HEK293T (cell line): Measurements from ENCODE around the gene PPP4R3B.

Experiments
- ARNT ChIP-seq: fragments of 450-650 bp; IDR thresholded peaks from 2 replicates; pipeline ENCODE4 v1.6.1; 2017; ENCODE audit warnings: mild to moderate bottlenecking
- ELF4 ChIP-seq: fragments of 450-650 bp; IDR thresholded peaks from 2 replicates; pipeline ENCODE4 v1.6.1; 2017; ENCODE audit warnings: antibody characterized with exemption
- FOXA1 ChIP-seq: fragments of 450-650 bp; IDR thresholded peaks from 2 replicates; pipeline ENCODE4 v1.6.1; 2016; ENCODE audit warnings: mild to moderate bottlenecking
- FOXM1 ChIP-seq: fragments of 450-650 bp; IDR thresholded peaks from 2 replicates; pipeline ENCODE4 v1.6.1; 2017; ENCODE audit warnings: mild to moderate bottlenecking, borderline replicate concordance
- HDGF ChIP-seq: fragments of 450-650 bp; IDR thresholded peaks from 2 replicates; pipeline ENCODE4 v1.6.1; 2017; ENCODE audit warnings: antibody characterized with exemption, borderline replicate concordance
- L3MBTL2 ChIP-seq: fragments of 450-650 bp; conservative IDR thresholded peaks from 2 replicates; pipeline ENCODE4 v1.6.1; 2016; ENCODE audit warnings: mild to moderate bottlenecking
- NFRKB ChIP-seq: fragments of 450-650 bp; IDR thresholded peaks from 2 replicates; pipeline ENCODE4 v1.6.1; 2016; ENCODE audit warnings: mild to moderate bottlenecking, moderate library complexity
- SP1 ChIP-seq: fragments of 450-650 bp; IDR thresholded peaks from 2 replicates; pipeline ENCODE4 v1.6.1; 2017
- SUZ12 ChIP-seq: fragments of 450-650 bp; IDR thresholded peaks from 2 replicates; pipeline ENCODE4 v1.6.1; 2016; ENCODE audit warnings: mild to moderate bottlenecking
- TARDBP ChIP-seq: fragments of 450-650 bp; IDR thresholded peaks from 2 replicates; pipeline ENCODE4 v1.6.1; 2016
- ZNF384 ChIP-seq: fragments of 450-650 bp; IDR thresholded peaks from 2 replicates; pipeline ENCODE4 v1.6.1; 2016
- TF ChIP-seq, protein P1 (sequence below): fragments of 450-650 bp; IDR thresholded peaks from 2 replicates; pipeline ENCODE4 v1.6.1; 2016

DNA sequence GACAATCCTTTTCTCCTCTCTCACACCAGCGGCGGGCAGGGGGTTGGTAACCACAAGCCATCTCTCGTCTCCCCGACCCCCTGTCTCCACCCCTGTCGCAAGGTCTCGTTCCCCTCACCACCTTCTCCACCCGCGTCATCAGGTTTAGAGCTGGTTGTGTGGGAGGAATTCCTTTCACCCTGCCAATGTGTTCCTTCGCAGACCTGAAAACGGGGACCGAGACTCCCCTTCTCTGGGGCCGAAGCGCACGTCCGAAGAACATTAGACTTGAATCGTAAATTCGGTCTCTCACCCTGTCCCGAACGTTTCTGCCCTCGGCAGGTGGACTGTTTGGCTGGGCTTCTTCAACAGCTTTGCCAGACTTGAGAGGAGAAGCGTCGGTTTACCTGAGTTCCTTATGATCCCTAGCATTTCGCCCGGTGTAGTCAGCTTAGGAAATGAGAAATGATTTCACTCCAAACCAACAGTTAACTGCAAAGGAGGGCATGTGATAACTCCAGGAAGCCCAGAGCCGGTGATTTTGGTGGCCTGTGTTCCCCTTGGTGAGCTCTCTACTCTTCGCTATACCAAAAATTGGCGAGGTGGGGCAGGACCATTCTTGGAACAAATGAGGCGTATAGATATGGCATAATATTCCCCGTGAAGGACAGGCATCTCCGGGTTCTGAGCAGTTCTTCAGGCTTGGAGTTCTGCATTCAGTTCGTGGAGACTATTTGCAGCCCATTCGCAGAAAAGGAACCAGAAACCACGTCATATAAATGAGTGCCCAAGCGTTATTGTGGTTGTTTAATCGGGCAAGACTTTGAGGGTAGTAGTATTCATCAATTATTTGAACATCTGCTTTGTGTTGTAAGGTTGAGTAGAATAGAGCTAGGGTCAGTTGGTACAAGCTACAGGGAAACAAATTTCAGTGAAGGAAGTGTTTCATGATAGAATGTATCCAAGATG, 97.2 kb downstream of the PPP4R3B start:
- no peak for TF ChIP-seq FOXM1
- no peak for TF ChIP-seq ZNF384
- no peak for TF ChIP-seq ELF4
- no peak for TF ChIP-seq ARNT
- no peak for TF ChIP-seq TARDBP
- TF ChIP-seq SP1: no peak
- TF ChIP-seq NFRKB: no peak
- no peak for TF ChIP-seq SUZ12
- TF ChIP-seq, protein P1, sequence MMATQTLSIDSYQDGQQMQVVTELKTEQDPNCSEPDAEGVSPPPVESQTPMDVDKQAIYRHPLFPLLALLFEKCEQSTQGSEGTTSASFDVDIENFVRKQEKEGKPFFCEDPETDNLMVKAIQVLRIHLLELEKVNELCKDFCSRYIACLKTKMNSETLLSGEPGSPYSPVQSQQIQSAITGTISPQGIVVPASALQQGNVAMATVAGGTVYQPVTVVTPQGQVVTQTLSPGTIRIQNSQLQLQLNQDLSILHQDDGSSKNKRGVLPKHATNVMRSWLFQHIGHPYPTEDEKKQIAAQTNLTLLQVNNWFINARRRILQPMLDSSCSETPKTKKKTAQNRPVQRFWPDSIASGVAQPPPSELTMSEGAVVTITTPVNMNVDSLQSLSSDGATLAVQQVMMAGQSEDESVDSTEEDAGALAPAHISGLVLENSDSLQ: no peak
- no peak for TF ChIP-seq HDGF
- no peak for TF ChIP-seq FOXA1
- TF ChIP-seq L3MBTL2: 0 out of 2 replicates have a peak, but pooled peaks have one; percentile 13
